ENCODE data around the gene TUSC2. TPM values are rescaled to one million over a fixed set of nuclear protein-coding genes. Genes with fewer than 3 reads are reported as not detected.

The TUSC2 gene
- total RNA-seq, 1 experiment from 2014 or later = 38.3 TPM

GRCh38 chr3:50350213-50350526, 22.1 kb upstream of the TUSC2 start:
- Mint-ChIP-seq H3K4me1 (ENCODE audit: low read depth, unreplicated experiment) (peaks cover 13% of the 10 kb centered on the region), H3K36me3 (ENCODE audit: insufficient read depth, unreplicated experiment) (peaks cover 29% of the 10 kb centered on the region), H3K9me3 (ENCODE audit: unreplicated experiment) (no peaks in the 10 kb centered on the region), H3K4me3 (ENCODE audit: unreplicated experiment) (peak overlapping the region; percentile 76), H3K27ac (ENCODE audit: unreplicated experiment) (peak overlapping the region; percentile 81), H3K27me3 (ENCODE audit: insufficient read depth, unreplicated experiment) (no peaks in the 10 kb centered on the region)
- POLR2A ChIA-PET = interaction anchor here (0.6 to 2.5 kb wide), 7 partner anchors 13 to 1834 kb away, joined by 3 to 42 read pairs (median 7); partner anchors contain the start of genes IFRD2, MANF and TUSC2
- H3K4me1 ChIP-seq = peaks cover 3% of the 10 kb centered on the region; the same call in 1 of the 2 replicates
- peaks cover 2% of the 10 kb centered on the region; the same call in 1 of the 2 replicates for H3K36me3 ChIP-seq (ENCODE audit: control insufficient read depth, insufficient read depth, low read length)
- H3K27me3 ChIP-seq (replicated peaks; ENCODE audit: control insufficient read depth, insufficient read depth, low read length) = no peaks in the 10 kb centered on the region
- BruUV-seq (replicated peaks) = TSS peak; percentile 43
- CTCF ChIA-PET = interaction anchor here (0.5 to 2.2 kb wide), 9 partner anchors 13 to 219 kb away, joined by 3 to 10 read pairs (median 4); partner anchors contain the start of genes GNAI2 and HEMK1
- no peak for TF ChIP-seq CTCF (IDR thresholded peaks at IDR 0.05; ENCODE audit: insufficient read depth in 1 of 2, low read depth in 1 of 2, low read length in 1 of 2, severe bottlenecking in 1 of 2, unreplicated experiment in 1 of 2)
- no peaks in the 10 kb centered on the region for H3K9me3 ChIP-seq
- H3K4me3 ChIP-seq (ENCODE audit: low read depth, low read length) = peak overlapping the region; percentile 91
- no peak for DNase-seq
- intact Hi-C loops (cut with micrococcal nuclease; ENCODE audit: unreplicated experiment) = loop anchor here (5.0 kb wide), 1 partner anchor 262 kb away; the partner anchor contains the start of gene CISH

DNA sequence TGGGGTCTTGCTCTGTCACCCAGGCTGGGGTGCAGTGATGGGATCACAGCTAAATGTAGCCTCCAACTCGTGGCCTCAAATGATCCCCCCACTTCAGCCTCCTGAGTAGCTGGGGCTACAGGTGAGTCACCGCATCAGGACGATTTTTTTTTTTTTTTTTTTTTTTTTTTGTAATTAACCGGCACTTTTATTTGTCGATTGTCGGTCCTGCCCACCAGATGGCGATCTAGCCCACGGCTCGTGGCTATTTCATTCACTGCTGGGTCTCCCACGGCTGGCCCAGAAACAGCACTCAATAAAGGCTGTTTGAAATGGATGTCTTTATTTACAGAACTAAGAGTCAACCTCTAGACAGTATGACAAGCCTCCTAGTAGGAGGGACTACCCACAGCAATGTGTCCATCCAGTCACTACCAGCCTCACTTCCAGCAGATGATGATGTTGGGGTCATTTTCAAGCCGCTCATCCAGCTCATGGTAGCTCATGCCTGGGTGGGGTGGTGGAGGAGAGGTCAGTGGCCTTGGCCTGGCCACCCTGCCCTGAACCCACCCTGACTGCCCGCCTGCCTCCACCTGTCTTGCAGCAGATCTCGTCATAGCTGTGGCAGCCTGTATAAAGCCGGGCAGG, 19.3 kb upstream of the TUSC2 start:
- H3K27me3 ChIP-seq (replicated peaks; ENCODE audit: control insufficient read depth, insufficient read depth, low read length) = no peaks in the 10 kb centered on the region
- H3K27me3 Mint-ChIP-seq (ENCODE audit: insufficient read depth, unreplicated experiment) = no peaks in the 10 kb centered on the region
- no peak overlapping the region for H3K4me3 Mint-ChIP-seq (ENCODE audit: unreplicated experiment)
- TF ChIP-seq CTCF (IDR thresholded peaks at IDR 0.05; ENCODE audit: insufficient read depth in 1 of 2, low read depth in 1 of 2, low read length in 1 of 2, severe bottlenecking in 1 of 2, unreplicated experiment in 1 of 2) = peak in 1 of 2 experiments; percentile 50
- H3K4me1 Mint-ChIP-seq (ENCODE audit: low read depth, unreplicated experiment) = peaks cover 13% of the 10 kb centered on the region
- peaks cover 3% of the 10 kb centered on the region; the same call in 1 of the 2 replicates for H3K4me1 ChIP-seq
- intact Hi-C loops (cut with micrococcal nuclease; ENCODE audit: unreplicated experiment) = loop anchor here (1.0 to 2.0 kb wide), 3 partner anchors 18 to 203 kb away; no protein-coding TSS in a partner anchor
- H3K27ac Mint-ChIP-seq (ENCODE audit: unreplicated experiment) = no peak overlapping the region
- peak; percentile 71 to 76 for DNase-seq
- no peak overlapping the region for H3K4me3 ChIP-seq (ENCODE audit: low read depth, low read length)
- CTCF ChIA-PET = interaction anchor here (0.7 to 1.7 kb wide), 3 partner anchors 10 to 1024 kb away, joined by 4 to 15 read pairs (median 4); no protein-coding TSS in a partner anchor
- no peaks in the 10 kb centered on the region for H3K9me3 Mint-ChIP-seq (ENCODE audit: unreplicated experiment)
- H3K36me3 ChIP-seq (ENCODE audit: control insufficient read depth, insufficient read depth, low read length) = 0 out of 2 replicates have a peak, but pooled peaks cover 2% of the 10 kb centered on the region
- BruUV-seq (replicated peaks) = no TSS peak
- H3K36me3 Mint-ChIP-seq (ENCODE audit: insufficient read depth, unreplicated experiment) = peaks cover 16% of the 10 kb centered on the region
- POLR2A ChIA-PET = interaction anchor here (0.7 to 1.0 kb wide), 2 partner anchors 10 to 18 kb away, joined by 3 to 9 read pairs; no protein-coding TSS in a partner anchor
- H3K9me3 ChIP-seq = no peaks in the 10 kb centered on the region

- Mint-ChIP-seq H3K4me3 (ENCODE audit: unreplicated experiment) (peak within 1 kb of the TSS; percentile 68), H3K27ac (ENCODE audit: unreplicated experiment) (peak within 1 kb of the TSS; percentile 10), H3K36me3 (ENCODE audit: insufficient read depth, unreplicated experiment) (peaks cover 9% of the 10 kb centered on the region), H3K27me3 (ENCODE audit: insufficient read depth, unreplicated experiment) (no peaks in the 10 kb centered on the region), H3K9me3 (ENCODE audit: unreplicated experiment) (no peaks in the 10 kb centered on the region), H3K4me1 (ENCODE audit: low read depth, unreplicated experiment) (peaks cover 6% of the 10 kb centered on the region)
- CTCF ChIA-PET = interaction anchor here (0.6 to 1.2 kb wide), 4 partner anchors 9 to 197 kb away, joined by 3 to 6 read pairs (median 4); no protein-coding TSS in a partner anchor
- Histone ChIP-seq H3K36me3 (ENCODE audit: control insufficient read depth, insufficient read depth, low read length) (0 out of 2 replicates have a peak, but pooled peaks cover 2% of the 10 kb centered on the region), H3K4me3 (ENCODE audit: low read depth, low read length) (peak within 1 kb of the TSS; percentile 35), H3K27me3 (replicated peaks; ENCODE audit: control insufficient read depth, insufficient read depth, low read length) (no peaks in the 10 kb centered on the region), H3K4me1 (peaks cover 3% of the 10 kb centered on the region; the same call in 1 of the 2 replicates), H3K9me3 (no peaks in the 10 kb centered on the region)
- intact Hi-C loops (cut with micrococcal nuclease; ENCODE audit: unreplicated experiment) = loop anchor here (2.0 kb wide), 2 partner anchors 19 to 197 kb away; no protein-coding TSS in a partner anchor
- TF ChIP-seq CTCF (IDR thresholded peaks at IDR 0.05; ENCODE audit: insufficient read depth in 1 of 2, low read depth in 1 of 2, low read length in 1 of 2, severe bottlenecking in 1 of 2, unreplicated experiment in 1 of 2) = no peak
- DNase-seq = peak; percentile 68 to 83
- POLR2A ChIA-PET = interaction anchor here (0.6 to 0.7 kb wide), 2 partner anchors 9 to 224 kb away, joined by 3 to 5 read pairs; no protein-coding TSS in a partner anchor
- no TSS peak for BruUV-seq (replicated peaks)
Observed at GRCh38 chr3:50345586-50346234, 17.7 kb upstream of the TUSC2 start, which contains the start of gene ZMYND10. ZMYND10 (minus strand) TSS chr3:50345732; CDS start chr3:50345579, 153 bp downstream.
